Superior temporal gyrus (tissue), 1 donor: ENCODE measurements around the gene ZNF710.
"Not testable (repeated sequence)": the region's sequence is repeated elsewhere in the genome, so short reads cannot be mapped to it uniquely, and the experiment has no call there.

Source experiments
- DNase-seq: peaks from one replicate; pipeline ENCODE4 v3.0.0-alpha.2; 2016; ENCODE audit errors: extremely low spot score

The ZNF710 gene

DNA sequence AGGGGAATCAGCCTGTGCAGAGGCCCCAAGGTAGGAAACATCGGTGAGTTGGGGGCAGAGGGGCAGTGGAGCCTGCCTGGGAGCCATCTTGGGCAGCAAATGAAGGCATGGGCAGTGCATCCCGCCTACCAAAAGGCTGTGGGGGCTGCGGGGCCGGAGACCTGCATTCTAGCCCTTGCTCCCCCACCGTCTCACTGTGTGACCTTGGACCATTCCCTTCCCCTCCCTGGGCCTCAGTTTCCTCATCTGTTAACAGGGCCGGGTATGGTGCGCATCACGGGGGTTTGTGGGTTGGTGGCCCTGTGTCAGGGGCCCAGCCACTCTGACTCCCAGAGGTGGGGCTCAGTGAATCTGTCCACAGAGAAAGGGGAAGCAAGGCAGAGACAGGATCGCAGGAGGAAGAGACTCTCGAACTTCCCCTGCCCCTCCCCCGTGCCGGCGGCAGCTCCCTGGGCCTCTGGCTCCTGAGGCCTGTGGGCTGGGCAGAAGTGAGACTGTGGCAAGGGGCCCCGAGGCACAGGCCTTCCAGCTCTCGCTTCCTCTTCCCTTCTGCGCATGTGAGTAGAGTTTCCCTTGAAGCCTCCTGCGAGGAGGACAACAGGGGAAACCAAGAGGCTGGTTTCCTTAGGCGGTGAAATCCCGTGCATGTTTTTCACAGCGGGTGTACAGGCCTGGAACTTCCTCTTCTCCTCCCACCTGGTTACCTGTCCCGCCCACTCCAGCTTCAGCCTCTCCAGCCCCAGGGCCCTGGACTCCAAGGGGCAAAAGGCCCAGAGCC is 58.3 kb downstream of the ZNF710 start:
- no peak for DNase-seq

DNA sequence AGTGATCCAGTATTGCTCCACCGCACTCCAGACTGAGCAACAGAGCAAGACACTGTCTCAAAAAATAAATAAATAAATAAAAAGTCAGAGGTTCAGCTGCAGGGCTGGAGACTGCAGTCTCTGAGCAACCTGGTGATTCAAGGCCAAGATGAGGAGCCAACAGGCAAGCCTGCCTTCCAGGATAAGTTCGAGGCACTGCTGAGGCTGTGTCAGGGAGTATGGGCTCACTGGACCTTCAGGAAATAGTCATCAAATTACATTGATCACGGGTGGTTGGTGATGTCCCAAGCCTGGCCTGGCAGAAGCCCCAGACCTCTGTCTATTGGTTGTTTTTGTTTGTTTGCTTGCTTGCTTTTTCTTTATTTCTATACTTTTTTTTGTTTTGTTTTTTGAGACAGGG is 59.7 kb downstream of the ZNF710 start:
- no peak for DNase-seq

DNA sequence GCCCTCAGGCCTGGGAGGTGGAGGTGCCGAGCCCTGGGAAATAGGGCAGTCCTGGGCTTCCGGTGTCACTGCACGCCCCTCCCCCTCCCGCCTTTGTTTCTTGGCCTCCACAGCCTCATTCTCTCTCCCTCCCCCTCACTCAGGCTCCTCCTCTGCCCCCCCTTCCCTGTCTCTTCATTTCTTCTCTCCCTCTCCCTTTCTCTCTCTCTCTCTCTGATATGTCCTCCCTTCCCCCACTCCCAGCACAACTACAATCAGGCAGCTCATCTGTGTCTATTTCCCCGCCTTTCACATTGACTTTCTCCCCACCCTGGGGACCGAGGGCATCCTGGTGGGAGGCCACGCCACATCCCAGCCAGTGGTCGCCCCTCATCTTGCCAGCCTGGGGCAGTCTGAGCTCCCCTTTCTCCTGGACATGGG is 60.9 kb downstream of the ZNF710 start:
- DNase-seq, result no peak

DNA sequence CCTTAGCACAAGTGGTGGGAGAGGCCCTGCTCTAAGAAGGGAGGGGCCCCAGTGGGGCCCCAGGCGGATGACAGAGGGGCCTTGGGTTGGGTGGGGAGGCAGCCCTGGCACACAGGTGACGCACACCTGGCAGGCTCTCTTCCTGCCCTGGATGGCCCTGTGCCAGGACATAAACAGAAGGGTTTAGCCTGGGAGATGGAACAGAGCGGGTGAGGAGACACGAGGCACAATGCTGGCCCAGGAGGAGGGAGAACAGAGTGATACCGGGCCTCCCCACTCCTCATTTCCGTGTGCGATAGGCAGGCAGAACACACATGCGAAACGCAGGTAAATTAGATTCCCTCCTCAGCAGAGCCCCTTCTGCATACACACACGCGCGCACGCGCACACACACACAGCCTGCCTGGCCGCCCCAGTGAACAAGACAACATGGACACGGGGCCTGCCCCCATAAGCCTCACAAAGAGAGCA is 61.4 kb downstream of the ZNF710 start:
- no peak for DNase-seq

DNA sequence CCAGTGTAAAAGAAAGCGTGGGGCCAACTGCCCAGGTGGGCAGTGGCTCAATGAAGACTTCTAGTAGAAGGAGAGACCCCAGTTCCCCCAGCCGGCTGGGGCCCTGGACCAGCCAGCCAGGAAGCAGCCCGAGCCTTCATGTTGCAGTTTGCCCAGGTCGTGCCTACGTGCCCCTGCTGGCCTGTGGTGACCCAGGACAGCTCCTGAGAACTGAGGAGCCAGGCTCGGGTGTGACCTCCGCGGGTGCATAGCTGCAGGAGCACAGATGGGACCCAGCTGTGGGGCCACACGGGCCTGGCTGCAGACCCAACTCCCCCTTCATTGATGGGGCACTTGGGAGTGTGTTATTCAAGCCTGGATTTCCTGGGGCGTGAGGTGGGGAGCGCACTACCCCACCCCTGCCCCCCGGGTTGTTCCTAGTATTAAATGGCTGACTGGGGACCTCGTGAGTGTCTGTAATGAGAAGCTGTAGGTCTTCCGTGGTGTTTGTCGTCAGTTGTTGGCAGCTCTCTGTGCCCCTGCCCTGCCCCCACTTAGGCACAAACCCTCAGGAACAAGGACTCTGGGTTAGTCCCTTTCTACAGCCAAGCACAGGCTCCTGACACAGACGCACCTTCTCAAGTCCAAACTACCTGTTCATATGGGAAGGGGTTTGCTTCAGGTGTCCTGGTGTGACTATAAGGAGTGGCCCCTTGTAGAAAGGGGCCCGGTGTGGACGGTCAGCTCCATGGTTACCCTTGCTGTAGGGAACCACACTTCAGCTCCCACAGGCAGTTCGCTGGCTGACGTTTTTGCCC is 62.0 kb downstream of the ZNF710 start:
- no peak for DNase-seq

DNA sequence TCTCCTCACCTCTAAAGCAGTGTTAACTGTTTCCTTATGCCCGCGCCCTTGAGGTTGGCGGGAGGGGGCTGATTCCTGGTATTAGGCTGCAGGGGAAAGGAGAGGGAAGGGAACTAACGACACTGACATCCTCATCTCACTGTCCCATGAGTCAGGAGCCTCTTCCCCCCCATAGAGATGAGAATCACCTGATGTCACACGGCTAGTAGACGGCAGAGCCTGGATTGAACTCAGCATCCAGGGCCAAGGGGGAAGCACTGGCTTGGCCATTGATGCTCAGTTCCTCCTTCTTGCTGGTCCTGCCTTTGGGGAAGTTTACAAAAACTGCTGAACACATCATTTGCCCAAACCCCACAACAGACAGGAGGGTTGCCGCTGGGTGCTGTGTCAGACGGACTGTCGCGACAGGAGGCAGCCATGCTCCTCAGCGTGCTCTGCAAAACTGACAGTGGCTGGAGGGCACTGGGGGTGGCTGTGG is 62.7 kb downstream of the ZNF710 start:
- DNase-seq, result no peak

DNA sequence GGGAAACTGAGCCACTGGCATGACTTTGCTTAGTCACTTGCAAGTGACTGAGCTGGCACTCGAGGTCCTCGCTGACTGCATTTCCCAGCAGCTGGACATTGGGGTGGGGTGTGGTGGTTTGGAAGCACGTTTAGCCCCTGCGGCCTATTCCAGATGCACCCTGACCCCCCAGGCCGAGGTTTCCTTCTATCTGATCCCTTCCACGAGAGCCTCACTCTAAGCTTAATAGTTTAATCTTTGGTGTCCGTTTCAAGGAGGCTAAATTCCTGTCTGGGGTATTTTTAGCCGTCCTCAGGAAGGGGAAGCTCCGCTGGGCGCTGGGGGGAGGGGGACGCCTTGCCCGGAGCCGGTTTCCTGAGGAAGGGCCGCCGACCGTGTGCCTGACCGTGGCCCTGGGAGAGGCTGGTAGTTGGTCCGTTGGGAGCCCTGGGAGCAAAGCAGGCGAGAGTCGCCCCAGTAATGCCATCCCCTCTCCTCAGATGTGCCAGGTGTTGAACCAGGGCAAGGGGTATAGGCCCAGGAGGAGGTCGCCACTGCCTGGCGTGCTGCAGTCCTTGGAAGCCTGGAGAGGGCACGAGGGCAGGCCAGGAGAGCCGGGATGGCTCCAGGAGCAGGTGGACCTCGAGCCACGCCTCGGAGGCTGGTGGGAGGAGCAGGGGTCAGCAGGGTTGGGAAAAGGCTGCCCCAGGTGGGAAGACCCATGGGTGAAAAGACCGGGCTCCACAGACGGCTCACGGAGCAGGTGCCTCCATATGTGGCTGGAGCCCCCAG is 64.0 kb downstream of the ZNF710 start:
- no peak for DNase-seq

DNA sequence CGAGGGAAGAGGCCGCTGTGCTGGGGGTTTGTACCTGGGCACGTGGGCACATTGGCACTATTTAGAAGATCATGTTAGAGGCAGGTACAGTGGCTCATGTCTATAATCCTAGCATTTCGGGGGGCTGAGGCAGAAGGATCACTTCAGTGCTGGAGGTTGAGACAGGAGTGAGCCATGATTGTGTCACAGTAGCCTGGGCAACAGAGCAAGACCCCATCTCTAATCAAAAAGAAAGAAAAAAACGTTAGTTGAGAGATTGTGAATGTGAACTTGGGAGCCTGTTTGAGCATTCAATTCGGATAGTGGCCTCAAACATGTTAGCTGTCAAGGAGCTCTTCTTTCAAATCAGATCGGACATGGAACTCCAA is 64.5 kb downstream of the ZNF710 start:
- no peak for DNase-seq

DNA sequence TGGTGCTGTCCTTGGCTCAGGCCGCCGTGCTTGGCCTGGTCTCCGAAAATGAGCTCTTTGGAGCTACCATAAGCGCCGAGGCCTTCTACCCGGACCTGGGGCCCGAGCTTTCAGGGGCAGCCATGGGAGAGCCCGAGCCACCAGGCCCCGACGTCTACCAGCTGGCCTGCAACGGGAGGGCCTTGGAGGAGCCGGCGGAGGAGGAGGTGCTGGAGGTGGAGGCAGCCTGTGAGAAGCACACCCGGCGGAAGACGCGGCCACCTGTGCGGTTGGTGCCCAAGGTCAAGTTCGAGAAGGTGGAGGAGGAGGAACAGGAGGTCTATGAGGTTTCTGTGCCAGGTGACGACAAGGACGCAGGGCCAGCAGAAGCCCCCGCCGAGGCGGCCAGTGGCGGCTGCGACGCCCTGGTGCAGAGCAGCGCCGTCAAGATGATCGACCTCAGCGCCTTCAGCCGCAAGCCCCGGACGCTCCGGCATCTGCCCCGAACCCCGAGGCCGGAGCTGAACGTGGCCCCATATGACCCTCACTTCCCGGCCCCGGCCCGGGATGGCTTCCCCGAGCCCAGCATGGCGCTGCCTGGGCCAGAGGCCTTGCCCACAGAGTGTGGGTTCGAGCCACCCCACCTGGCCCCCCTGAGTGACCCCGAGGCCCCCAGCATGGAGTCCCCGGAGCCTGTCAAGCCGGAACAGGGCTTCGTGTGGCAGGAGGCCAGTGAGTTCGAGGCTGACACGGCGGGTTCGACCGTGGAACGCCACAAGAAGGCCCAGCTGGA is 66.2 kb downstream of the ZNF710 start:
- no peak for DNase-seq

DNA sequence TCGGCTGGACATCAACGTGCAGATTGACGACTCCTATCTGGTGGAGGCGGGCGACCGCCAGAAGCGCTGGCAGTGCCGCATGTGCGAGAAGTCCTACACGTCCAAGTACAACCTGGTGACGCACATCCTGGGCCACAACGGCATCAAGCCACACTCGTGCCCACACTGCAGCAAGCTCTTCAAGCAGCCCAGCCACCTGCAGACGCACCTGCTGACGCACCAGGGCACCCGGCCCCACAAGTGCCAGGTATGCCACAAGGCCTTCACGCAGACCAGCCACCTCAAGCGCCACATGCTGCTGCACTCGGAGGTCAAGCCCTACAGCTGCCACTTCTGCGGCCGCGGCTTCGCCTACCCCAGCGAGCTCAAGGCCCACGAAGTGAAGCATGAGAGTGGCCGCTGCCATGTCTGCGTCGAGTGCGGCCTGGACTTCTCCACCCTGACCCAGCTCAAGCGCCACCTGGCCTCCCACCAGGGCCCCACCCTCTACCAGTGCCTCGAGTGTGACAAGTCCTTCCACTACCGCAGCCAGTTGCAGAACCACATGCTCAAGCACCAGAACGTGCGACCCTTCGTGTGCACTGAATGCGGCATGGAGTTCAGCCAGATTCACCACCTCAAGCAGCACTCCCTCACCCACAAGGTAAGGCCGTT is 67.0 kb downstream of the ZNF710 start:
- no peak for DNase-seq

DNA sequence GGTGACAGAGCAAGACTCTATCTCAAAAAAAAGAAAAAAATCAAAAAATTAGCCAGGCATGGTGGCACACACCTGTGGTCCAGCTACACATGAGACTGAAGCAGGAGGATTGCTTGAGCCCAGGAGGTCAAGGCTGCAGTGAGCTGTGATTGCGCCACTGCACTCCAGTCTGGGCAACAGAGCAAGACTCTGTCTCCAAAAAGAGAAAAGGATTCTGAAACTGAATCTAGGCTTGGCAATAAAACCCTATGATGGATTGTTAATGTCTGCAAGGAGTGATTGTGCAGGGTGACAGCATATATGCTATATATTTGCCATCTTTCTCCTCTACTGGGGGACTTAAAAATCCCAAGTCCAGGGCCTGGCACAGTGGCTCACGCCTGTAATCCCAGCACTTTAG is 69.5 kb downstream of the ZNF710 start:
- DNase-seq, result not testable (repeated sequence)

DNA sequence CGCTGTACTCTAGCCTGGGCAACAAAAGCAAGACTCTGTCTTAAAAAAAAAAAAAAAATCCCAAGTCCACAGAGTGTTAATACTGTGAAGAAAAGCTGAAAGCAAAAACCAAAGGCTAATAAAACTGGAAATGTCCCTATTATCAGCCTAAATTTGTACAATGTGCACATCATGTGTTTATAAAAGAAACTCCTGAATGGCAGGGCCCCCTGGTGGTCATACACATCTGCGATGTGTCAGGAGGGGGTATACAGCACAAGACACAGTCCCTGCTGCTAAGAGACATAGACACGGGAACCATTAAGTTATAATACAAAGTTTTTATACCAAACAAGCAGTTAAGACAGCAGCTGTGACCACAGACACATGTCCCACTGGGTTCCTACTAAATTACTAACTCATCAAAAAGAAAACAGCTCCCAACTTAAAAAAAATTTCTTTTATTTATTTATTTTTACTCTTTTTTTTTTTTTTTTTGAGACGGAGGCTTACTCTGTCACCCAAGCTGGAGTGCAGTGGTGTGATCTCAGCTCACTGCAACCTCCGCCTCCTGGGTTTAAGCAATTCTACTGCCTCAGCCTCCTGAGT is 70.2 kb downstream of the ZNF710 start:
- DNase-seq, result peak; percentile 91

DNA sequence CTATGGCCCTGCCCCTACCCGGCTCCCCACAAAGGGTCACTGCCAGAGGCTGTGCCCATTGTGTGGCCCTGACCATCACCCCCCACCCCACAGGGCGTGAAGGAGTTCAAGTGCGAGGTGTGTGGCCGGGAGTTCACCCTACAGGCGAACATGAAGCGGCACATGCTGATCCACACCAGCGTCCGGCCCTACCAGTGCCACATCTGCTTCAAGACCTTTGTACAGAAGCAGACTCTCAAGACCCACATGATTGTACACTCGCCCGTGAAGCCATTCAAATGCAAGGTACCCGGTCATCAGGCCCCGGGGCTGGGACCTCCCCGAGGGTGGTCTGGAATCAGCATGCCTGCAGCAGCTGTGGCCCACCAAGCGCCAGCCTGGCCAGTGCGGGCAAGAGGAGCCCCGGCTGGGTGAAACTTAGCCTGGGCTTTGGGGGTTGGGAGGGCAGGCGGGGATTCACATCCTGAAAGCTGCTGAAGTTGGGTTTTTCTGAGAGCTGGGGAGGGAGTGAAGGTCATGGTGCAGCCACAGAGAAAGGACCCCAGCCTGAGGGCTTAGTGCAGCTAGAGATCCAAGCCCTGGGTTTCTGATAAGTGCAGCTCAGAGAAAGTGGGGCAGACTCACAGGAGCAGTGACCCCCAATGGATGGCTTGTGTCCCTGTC is 72.0 kb downstream of the ZNF710 start:
- no peak for DNase-seq

DNA sequence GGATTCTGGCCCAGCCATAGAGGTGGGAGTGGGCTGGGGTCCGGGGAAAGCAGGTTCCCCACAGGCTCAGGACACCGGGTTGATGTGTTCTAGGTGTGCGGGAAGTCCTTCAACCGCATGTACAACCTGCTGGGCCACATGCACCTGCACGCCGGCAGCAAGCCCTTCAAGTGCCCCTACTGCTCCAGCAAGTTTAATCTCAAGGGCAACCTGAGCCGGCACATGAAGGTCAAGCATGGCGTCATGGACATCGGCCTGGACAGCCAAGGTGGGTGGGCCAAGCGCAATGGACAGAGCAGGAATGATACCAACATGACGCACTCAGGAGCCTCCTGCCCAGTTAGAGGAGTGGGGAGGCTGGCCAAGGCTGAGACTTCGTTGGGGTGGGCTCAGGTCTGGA is 72.9 kb downstream of the ZNF710 start:
- DNase-seq, result no peak

DNA sequence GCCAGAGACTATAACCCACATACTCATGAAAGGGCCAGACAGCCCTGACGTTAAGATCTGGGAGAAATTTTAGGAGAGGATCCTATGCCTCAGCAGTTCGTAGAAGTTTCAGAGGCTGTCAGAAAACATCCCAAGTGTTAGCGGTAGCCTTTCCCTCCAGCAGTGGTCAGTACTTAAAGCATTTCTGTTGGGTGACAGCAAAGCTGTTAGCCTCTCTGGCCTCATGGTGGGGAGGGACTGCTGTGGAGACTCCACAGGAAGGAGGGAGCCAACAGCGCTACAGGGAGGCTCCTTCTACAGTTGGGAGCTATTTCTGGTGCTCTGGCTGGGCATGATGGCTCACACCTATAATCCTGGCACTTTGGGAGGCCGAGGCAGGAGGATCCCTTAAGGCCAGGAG is 73.8 kb downstream of the ZNF710 start:
- no peak for DNase-seq

DNA sequence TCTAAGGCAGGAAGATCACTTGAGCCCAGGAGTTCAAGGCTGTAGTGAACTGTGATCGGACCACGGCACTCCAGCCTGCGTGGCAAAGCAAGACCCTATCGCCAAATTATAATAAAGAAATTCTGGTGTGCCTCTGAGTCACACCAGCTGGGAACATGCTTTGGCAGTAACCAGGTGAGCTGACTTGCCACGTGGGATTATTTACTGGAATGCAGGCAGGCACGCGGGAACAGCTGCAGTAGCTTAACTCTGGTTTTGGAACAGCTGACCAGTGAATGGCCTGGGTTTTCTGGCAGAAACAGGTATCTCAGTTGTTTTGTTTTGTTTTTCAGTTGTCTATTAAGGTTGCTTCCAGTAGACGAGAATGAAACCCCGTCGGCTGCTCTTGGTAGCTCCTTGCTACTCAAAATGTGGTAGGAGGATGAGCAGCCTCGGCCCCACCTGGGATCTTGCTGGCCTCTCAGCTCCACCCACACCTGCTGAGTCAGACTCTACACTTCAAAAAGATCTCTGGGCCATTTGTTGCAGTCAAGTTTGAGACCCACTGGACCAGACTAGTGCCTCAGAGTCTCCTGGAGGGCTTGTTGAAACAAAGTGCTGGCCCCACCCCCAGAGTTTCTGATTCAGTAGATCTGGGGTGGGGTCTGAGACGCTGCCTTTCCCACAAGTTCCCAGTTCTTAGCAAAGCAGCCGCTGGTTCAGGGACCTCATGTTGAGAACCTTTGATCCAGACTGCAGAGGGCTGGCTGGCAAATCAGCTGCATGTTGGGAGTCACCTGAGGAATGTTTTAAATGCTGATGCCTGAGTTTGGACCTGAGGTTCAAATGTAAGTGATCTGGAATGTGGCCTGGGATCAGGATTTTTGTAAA is 74.5 kb downstream of the ZNF710 start:
- DNase-seq, result no peak

DNA sequence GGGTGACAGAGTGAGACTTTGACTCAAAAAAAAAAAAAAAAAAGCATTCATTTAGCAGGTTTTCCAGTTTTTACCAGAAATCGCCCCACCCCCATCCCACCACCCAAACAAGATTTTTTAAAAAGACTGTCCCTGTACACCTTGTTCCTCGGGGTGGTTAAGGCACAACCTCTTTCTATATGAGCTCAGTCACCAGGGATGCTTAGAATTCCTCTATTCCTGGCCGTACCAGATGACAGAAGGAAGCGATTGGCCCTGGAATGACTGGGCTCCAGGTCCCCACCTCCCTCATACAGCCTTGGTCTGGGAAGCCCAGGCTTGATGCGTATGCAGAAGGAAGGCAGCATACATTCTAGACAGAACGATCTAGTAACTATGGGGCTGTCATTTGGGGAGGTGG is 75.6 kb downstream of the ZNF710 start:
- no peak for DNase-seq

DNA sequence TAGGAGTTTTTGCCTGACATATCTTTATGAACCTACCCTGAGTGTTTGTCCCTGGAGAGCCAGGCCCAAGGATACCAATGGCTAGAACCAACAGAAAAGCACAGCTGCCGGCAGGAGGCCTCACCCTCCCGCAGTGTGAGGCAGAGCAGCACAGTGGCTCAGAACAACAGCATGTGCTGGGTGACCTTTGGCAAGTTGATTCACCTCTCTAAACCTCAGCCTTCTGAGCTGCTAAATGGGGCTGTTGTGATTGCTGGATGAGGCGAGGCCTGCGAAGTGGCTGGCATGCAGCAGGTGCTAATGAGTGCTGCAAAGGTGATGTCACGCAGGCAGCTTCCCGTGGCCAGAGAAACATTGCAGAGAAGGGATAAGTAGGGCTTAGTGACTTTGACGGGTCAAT is 77.8 kb downstream of the ZNF710 start:
- no peak for DNase-seq
